ENCODE results near the gene TNFRSF13B.
"Not testable (repeated sequence)": the region's sequence is repeated elsewhere in the genome, so short reads cannot be mapped to it uniquely, and the experiment has no call there.

DNA sequence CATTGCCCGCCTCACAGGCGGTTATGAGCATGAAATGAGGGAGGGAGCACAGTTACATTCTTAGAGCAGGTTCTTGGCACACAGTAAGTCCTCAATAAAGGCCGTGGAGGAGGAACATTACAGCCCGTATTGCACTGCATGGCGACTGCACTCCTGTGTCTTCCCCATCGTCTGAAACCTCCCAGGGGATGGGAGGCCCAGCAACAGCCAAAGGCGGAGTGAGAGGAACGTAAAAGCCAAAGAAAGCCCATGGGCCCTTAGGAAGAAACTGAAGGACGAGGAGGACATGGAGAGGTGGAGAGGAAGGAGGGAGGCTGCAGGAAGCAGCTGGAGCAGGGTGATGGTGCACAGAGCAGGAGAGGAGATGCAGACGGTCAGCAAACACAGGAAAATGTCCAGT, 1.1 kb upstream of the TNFRSF13B start:
- TF ChIP-seq POLR2A (IDR thresholded peaks at IDR 0.05): not testable (repeated sequence)
- TF ChIP-seq, protein P1, sequence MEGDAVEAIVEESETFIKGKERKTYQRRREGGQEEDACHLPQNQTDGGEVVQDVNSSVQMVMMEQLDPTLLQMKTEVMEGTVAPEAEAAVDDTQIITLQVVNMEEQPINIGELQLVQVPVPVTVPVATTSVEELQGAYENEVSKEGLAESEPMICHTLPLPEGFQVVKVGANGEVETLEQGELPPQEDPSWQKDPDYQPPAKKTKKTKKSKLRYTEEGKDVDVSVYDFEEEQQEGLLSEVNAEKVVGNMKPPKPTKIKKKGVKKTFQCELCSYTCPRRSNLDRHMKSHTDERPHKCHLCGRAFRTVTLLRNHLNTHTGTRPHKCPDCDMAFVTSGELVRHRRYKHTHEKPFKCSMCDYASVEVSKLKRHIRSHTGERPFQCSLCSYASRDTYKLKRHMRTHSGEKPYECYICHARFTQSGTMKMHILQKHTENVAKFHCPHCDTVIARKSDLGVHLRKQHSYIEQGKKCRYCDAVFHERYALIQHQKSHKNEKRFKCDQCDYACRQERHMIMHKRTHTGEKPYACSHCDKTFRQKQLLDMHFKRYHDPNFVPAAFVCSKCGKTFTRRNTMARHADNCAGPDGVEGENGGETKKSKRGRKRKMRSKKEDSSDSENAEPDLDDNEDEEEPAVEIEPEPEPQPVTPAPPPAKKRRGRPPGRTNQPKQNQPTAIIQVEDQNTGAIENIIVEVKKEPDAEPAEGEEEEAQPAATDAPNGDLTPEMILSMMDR (IDR thresholded peaks at IDR 0.05): not testable (repeated sequence)
